Prostate gland (tissue), 2 donors: ENCODE results near the gene MYO5B. TPM values are rescaled to one million over a fixed set of nuclear protein-coding genes. Genes with fewer than 3 reads are reported as not detected.
"Not testable (repeated sequence)": the region's sequence is repeated elsewhere in the genome, so short reads cannot be mapped to it uniquely, and the experiment has no call there.

ENCODE experiments used
- DNase-seq: peaks from one replicate; pipeline ENCODE4 v3.0.0-alpha.2; 2019; ENCODE audit warnings: low spot score
- H3K27ac ChIP-seq, 2 donors: fragments of 200-600 bp; sonication (generic); 2 replicates each; pipeline ENCODE4 v1.5.1; 2017 to 2019
- H3K27me3 ChIP-seq: fragments of 200-600 bp; sonication (generic); replicated peaks from 2 replicates; pipeline ENCODE4 v1.5.1; 2019; ENCODE audit not compliant: insufficient read depth
- H3K36me3 ChIP-seq, 2 donors: fragments of 200-600 bp; sonication (generic); 1 replicate in 1 of 2; 2 replicates in 1 of 2; pipeline versions ENCODE4 v1.5.1 to v1.8.1; 2017 to 2019
- H3K4me1 ChIP-seq: fragments of 200-600 bp; sonication (generic); replicated peaks from 2 replicates; pipeline ENCODE4 v1.5.1; 2019
- H3K4me3 ChIP-seq, 2 donors: fragments of 200-600 bp; sonication (generic); 2 replicates each; pipeline ENCODE4 v1.5.1; 2017 to 2019
- H3K9me3 ChIP-seq: fragments of 200-600 bp; sonication (generic); 2 replicates; pipeline ENCODE4 v1.5.1; 2017
- CTCF ChIP-seq, 4 experiments: fragments of 200-600 bp in 2 of 4; fragments of 450-650 bp in 2 of 4; sonication (generic) in 2 of 4; IDR thresholded peaks; 1 replicate in 3 of 4; 2 replicates in 1 of 4; pipeline ENCODE4 v1.5.1; 2016 to 2019; ENCODE audit warnings: antibody characterized with exemption in 4 of 4, mild to moderate bottlenecking in 2 of 4, moderate library complexity in 2 of 4
- POLR2A ChIP-seq: fragments of 450-650 bp; IDR thresholded peaks from one replicate; pipeline ENCODE4 v1.6.1; 2016; ENCODE audit warnings: antibody characterized with exemption, mild to moderate bottlenecking
- POLR2AphosphoS5 ChIP-seq: sonication (generic); formaldehyde crosslinking; IDR thresholded peaks from one replicate; pipeline ENCODE4 v1.6.1; 2017; ENCODE audit warnings: antibody characterized with exemption
- WGBS: methylation state at CpG from one replicate; pipeline ENCODE4 v1.1.5; 2018; 5-methylcytosine and 5-hydroxymethylcytosine counted together
- intact Hi-C: fragments of 100-400 bp; cut with DNase I; formaldehyde crosslinking; loops from one replicate; pipeline ENCODE4 v1.14.2; 2022
- total RNA-seq, 2 donors: library from RNA; depleted of rRNA; stranded (reverse); fragments of >200 nt; gene quantifications; one replicate each; pipeline ENCODE4 v1.1.0, GENCODE V29; 2016

Gene MYO5B
- total RNA-seq, 2 donors from 2014 or later, result 28.5 to 31.1 TPM

GRCh38 chr18:50097702-50098101 is 97.2 kb downstream of the MYO5B start:
- no peaks in the 10 kb centered on the region for H3K27me3 ChIP-seq
- TF ChIP-seq POLR2AphosphoS5 (no peak), POLR2A (no peak)
- H3K9me3 ChIP-seq, result no peaks in the 10 kb centered on the region
- H3K27ac ChIP-seq, result no peak overlapping the region
- intact Hi-C loops, result no loop called here
- H3K4me3 ChIP-seq, result no peak overlapping the region
- H3K36me3 ChIP-seq, result no peaks in the 10 kb centered on the region
- WGBS, result 39% methylated on average over 2 of the region's 2 CpGs
- H3K4me1 ChIP-seq, result no peaks in the 10 kb centered on the region
- DNase-seq, result peak; percentile 37

DNA sequence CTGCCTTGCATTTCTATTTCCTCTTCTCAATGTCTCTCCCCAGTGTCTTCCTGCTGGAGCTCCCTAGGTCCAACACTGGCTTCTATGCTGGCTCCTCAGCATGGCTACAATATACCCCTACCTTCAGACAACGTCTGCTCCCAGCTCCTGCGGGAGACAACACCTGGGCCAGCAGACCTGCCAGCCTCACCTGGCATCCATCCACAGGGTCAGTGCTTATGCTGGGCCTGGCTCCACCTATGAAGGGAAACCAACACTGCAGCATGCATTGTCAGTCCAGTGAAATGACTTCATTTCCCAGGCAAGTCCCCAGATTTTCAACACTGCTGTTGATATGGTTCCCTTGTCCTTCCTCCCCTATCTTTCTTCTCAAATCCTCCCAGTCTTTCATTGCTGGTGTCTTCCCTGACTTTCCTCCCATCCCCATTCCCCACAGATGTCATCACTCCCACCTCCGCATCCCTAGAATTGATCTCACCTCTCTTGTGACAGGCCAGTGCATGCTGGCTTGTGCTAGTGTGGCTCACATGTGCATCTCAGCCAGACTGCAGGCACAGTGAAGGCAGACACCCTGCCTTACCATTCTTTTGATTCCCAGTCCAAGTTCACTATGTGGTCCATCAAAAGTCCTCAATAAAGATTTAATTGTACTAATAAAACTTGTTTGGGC is 98.0 kb downstream of the MYO5B start:
- Histone ChIP-seq H3K4me3 (no peak overlapping the region), H3K4me1 (no peaks in the 10 kb centered on the region), H3K27ac (no peak overlapping the region), H3K9me3 (no peaks in the 10 kb centered on the region), H3K36me3 (no peaks in the 10 kb centered on the region), H3K27me3 (no peaks in the 10 kb centered on the region)
- intact Hi-C loops, result no loop called here
- TF ChIP-seq CTCF (IDR thresholded peaks at IDR 0.05), result no peak
- no peak for TF ChIP-seq POLR2AphosphoS5
- no peak for TF ChIP-seq POLR2A
- DNase-seq, result no peak
- WGBS, result 59% methylated on average over 3 of the region's 3 CpGs

- WGBS, result 91% methylated on average over 5 of the region's 5 CpGs
- H3K36me3 ChIP-seq, intact Hi-C loops, H3K9me3 ChIP-seq, H3K4me3 ChIP-seq, H3K27me3 ChIP-seq, H3K4me1 ChIP-seq, H3K27ac ChIP-seq, DNase-seq: not testable (repeated sequence)
Observed at GRCh38 chr18:50094786-50095185, 100.2 kb downstream of the MYO5B start.

GRCh38 chr18:50094221-50094773 is 100.7 kb downstream of the MYO5B start:
- no peak for TF ChIP-seq POLR2A
- TF ChIP-seq POLR2AphosphoS5, result no peak
- TF ChIP-seq CTCF (IDR thresholded peaks at IDR 0.05), result no peak
- H3K36me3 ChIP-seq, result no peaks in the 10 kb centered on the region
- no peak overlapping the region for H3K27ac ChIP-seq
- DNase-seq, result no peak
- H3K4me1 ChIP-seq, result no peaks in the 10 kb centered on the region
- 90% methylated on average over 2 of the region's 2 CpGs for WGBS
- no peaks in the 10 kb centered on the region for H3K27me3 ChIP-seq
- no peaks in the 10 kb centered on the region for H3K9me3 ChIP-seq
- H3K4me3 ChIP-seq, result no peak overlapping the region
- intact Hi-C loops, result no loop called here

DNA sequence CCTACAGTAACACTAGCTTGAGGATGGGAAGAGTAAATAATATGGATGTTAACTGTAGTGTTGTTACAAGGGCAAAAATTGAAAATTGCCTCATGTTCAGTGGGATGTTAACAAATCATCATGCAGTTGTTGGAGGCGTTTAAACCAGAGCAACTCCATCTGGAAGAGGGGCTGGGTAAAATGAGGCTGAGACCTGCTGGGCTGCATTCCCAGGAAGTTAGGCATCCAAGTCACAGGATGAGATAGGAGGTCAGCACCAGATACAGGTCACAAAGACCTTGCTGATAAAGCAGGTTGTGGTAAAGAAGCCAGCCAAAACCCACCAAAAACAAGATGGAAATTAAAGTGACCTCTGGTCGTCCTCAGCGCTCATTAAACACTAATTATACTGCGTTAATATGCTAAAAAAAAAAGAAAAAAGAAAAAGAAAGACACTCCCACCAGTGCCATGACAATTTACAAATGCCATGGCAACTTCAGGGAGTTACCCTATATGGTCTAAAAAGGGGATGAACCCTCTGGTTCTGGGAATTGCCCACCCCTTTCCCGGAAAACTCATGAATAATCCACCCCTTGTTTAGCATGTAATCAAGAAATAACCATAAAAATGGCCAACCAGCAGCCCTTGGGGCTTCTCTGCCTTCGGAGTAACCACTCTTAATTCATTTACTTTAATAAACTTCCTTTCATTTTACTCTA is 101.4 kb downstream of the MYO5B start:
- 92% methylated on average over 6 of the region's 6 CpGs for WGBS
- Histone ChIP-seq H3K4me3 (no peak overlapping the region), H3K36me3 (no peaks in the 10 kb centered on the region), H3K27ac (no peak overlapping the region), H3K4me1 (no peaks in the 10 kb centered on the region), H3K9me3 (no peaks in the 10 kb centered on the region), H3K27me3 (no peaks in the 10 kb centered on the region)
- no peak for TF ChIP-seq POLR2AphosphoS5
- TF ChIP-seq POLR2A, result no peak
- no peak for TF ChIP-seq CTCF (IDR thresholded peaks at IDR 0.05)
- DNase-seq, result no peak
- intact Hi-C loops, result no loop called here
